HG03135 (cell line): ENCODE data around the gene PARVA.

ENCODE experiments used
- ATAC-seq: cut with Tn5 transposase; IDR thresholded peaks from one replicate; pipeline ENCODE4 v1.9.1; 2021; ENCODE audit warnings: mild to moderate bottlenecking, moderate library complexity; ENCODE audit not compliant: unreplicated experiment

The PARVA gene

GRCh38 chr11:12403122-12403996 is 26.0 kb downstream of the PARVA start:
- no peak for ATAC-seq

GRCh38 chr11:12403997-12404350 is 26.6 kb downstream of the PARVA start:
- no peak for ATAC-seq

- ATAC-seq = no peak
These were observed 27.1 kb downstream of the PARVA start for GRCh38 chr11:12404436-12404835.

- no peak for ATAC-seq
These were observed 30.9 kb downstream of the PARVA start for GRCh38 chr11:12408156-12408770.

- no peak for ATAC-seq
These were observed 32.2 kb downstream of the PARVA start for GRCh38 chr11:12409621-12410005.

- ATAC-seq = no peak
These were observed 32.8 kb downstream of the PARVA start for GRCh38 chr11:12410006-12410728.

GRCh38 chr11:12411393-12411792 is 34.0 kb downstream of the PARVA start:
- no peak for ATAC-seq

- no peak for ATAC-seq
These were observed 34.7 kb downstream of the PARVA start for GRCh38 chr11:12411806-12412727.

- ATAC-seq = no peak
These were observed 36.0 kb downstream of the PARVA start for GRCh38 chr11:12413141-12414052.

GRCh38 chr11:12414611-12415010 is 37.2 kb downstream of the PARVA start:
- no peak for ATAC-seq

GRCh38 chr11:12415342-12415966 is 38.1 kb downstream of the PARVA start:
- no peak for ATAC-seq

GRCh38 chr11:12416552-12416951 is 39.2 kb downstream of the PARVA start:
- ATAC-seq = no peak

- no peak for ATAC-seq
These were observed 40.6 kb downstream of the PARVA start for GRCh38 chr11:12417691-12418611.

GRCh38 chr11:12420040-12420439 is 42.7 kb downstream of the PARVA start:
- ATAC-seq = no peak

- no peak for ATAC-seq
These were observed 43.3 kb downstream of the PARVA start for GRCh38 chr11:12420706-12421105.

- ATAC-seq = no peak
These were observed 44.0 kb downstream of the PARVA start for GRCh38 chr11:12421386-12421785.

- no peak for ATAC-seq
These were observed 48.8 kb downstream of the PARVA start for GRCh38 chr11:12426176-12426575.

GRCh38 chr11:12429155-12429554 is 51.8 kb downstream of the PARVA start:
- ATAC-seq = no peak
